ENCODE data around the gene COL28A1. TPM values are rescaled to one million over a fixed set of nuclear protein-coding genes. Genes with fewer than 3 reads are reported as not detected.

The COL28A1 gene
- polyA plus RNA-seq, 12 donors, result 0.65 to 4.4 (median 1.5) TPM; not detected in 1

GRCh38 chr7:7333610-7334009 is 202.1 kb downstream of the COL28A1 start:
- DNase-seq, result no peak

GRCh38 chr7:7331523-7331922 is 204.2 kb downstream of the COL28A1 start:
- no peak for DNase-seq

- no peak for DNase-seq
Measured at GRCh38 chr7:7330997-7331396, 204.7 kb downstream of the COL28A1 start.

- no peak for DNase-seq
Measured at GRCh38 chr7:7329326-7329725, 206.3 kb downstream of the COL28A1 start.

GRCh38 chr7:7327423-7327822 is 208.2 kb downstream of the COL28A1 start:
- DNase-seq, result no peak

GRCh38 chr7:7324698-7325097 is 211.0 kb downstream of the COL28A1 start:
- no peak for DNase-seq

- DNase-seq, result no peak
Measured at GRCh38 chr7:7323921-7324320, 211.8 kb downstream of the COL28A1 start.

GRCh38 chr7:7323352-7323751 is 212.3 kb downstream of the COL28A1 start:
- DNase-seq, result no peak

GRCh38 chr7:7321681-7322080 is 214.0 kb downstream of the COL28A1 start:
- DNase-seq, result no peak

- DNase-seq, result no peak
Measured at GRCh38 chr7:7318601-7319000, 217.1 kb downstream of the COL28A1 start.

- no peak for DNase-seq
Measured at GRCh38 chr7:7317850-7318249, 217.8 kb downstream of the COL28A1 start.

GRCh38 chr7:7315851-7316250 is 219.8 kb downstream of the COL28A1 start:
- DNase-seq, result no peak

GRCh38 chr7:7312323-7312722 is 223.3 kb downstream of the COL28A1 start:
- no peak for DNase-seq

- DNase-seq, result no peak
Measured at GRCh38 chr7:7311001-7311400, 224.7 kb downstream of the COL28A1 start.

GRCh38 chr7:7309203-7309602 is 226.5 kb downstream of the COL28A1 start:
- DNase-seq, result no peak

Other genes starting within 250 kb of the COL28A1 start
- gene MIOS, start 31.0 kb upstream of the COL28A1 start, polyA plus RNA-seq (ENCODE audit: insufficient read length in 12 of 12), result 10 to 100 TPM in 11 of 12 donors, not detected in 1; 26.6 to 38.9 (median 32.2) TPM
- 10 to 100 TPM in 3 of 12 donors, 1 to 10 TPM in 8, not detected in 1; 7.5 to 12.0 (median 9.4) TPM for gene UMAD1, start 104.9 kb upstream of the COL28A1 start, polyA plus RNA-seq (ENCODE audit: insufficient read length in 12 of 12)
- 10 to 100 TPM in 11 of 12 donors, not detected in 1; 16.1 to 33.1 (median 28.0) TPM for gene RPA3, start 182.7 kb upstream of the COL28A1 start, polyA plus RNA-seq (ENCODE audit: insufficient read length in 12 of 12)